ENCODE measurements around the gene FSTL4.

GRCh38 chr5:133520991-133521706 lies 91.2 kb downstream of the FSTL4 start:
- TF ChIP-seq CTCF (conservative IDR thresholded peaks at IDR 0.05) (no peak), EZH2 (IDR thresholded peaks at IDR 0.05; ENCODE audit: low read depth) (no peak)
